Stimulated activated CD4-positive, alpha-beta T cell treated with anti-CD3 and anti-CD28 coated beads, Interleukin-1b, Interleukin-23, amount 100 ng/mL, for 24 hours (primary cell): Measurements from ENCODE around the gene HAPLN3.

Experiments used
- DNase-seq, 4 experiments: peaks; one replicate each; pipeline ENCODE4 v3.0.0-alpha.2; 2020; ENCODE audit warnings: low read depth in 4 of 4, low spot score in 1 of 4

HAPLN3 gene

DNA sequence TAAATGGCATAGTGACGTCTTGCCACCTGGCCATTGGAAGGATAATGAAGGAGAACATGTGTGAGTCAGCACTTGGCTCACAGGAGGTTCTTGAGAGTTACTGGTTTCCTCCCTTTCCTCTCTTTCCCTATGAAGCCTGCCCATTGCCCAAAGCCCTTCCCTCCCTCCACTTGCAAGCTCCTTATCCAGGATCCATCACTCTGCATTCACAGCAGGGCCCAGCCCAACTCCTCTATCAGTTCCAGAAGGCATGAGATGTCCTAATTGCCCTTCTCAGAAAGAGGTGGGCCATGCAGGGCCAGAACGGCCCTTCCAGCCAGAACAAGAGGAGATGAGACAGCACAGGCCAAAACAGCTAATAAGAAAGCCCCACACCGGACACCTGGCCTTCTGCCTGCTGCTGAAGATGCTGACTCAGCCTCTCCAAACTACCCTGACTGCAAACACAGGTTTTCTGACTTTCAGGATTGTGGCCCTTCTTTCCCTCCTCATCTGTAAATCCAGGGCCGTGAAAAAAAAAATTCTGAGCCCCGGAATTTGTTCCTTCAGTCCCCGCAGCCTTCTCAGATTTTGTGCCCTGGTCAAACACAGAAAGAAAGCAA is 29.7 kb downstream of the HAPLN3 start:
- DNase-seq, result no peak

DNA sequence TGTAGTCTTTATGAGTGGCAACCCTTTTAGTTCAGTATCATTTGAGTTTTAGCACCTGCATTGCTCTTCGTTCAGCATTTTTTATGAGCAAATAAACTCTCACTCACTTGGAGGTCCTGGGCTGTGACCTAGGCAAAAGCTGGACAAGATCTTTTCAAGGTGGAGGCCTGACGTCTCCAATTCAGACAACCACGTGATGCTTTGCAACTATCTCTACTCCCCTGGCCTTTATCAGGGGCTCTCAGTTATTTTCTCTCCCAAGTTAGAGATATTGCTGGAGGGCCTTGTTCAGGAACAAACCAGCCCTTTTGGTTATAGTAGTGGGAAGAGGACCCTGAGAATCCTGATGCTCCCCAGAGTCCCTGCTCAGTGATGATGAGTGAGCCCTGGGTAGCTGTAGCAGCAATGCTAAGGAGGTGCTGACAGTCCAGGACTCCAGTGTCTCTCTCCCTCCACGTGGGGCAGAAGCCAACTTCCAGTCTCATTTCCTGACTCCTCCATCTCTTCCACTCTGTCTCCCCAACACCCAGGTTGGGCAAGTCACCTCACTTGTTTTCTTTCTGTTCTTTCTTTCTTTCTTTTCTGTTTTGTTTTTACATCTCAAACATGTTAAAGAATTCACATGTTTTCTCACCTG is 30.4 kb downstream of the HAPLN3 start:
- no peak for DNase-seq

DNA sequence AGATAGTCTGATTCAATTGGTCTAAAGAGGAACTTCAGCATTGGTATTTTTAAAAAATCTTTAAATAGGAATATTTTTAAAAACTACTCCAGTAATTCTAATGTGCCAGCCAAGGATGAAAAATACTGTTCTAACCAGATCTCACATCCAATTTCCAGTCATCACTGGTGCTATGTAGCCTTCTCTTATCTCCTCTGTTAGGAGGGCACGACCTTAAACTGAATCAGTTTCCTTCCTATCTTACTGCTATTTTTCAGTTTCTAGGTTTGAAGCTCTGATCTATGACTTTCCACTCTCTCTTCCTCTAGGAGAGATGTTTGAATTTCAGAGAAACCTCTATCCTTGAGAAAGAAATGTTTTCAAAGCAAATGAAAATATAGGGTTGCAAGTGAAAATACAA is 31.9 kb downstream of the HAPLN3 start:
- no peak for DNase-seq

DNA sequence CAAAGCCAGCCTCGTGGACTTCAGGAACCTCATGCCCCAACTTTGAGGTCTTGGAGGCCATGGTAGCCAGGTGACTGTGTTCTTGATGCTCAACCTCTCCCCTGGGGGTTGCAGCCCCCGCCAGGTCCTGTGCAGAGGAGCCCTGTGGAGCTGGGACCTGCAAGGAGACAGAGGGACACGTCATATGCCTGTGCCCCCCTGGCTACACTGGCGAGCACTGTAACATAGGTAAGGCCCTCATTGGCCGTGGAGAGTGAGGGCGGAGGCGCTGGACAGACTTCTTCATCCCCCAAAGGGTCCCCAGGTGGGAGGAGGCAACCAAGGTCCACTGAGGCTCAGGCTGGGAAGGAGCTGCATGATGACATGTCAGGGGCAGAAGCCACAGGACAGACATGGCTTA is 35.1 kb downstream of the HAPLN3 start:
- DNase-seq, result no peak

DNA sequence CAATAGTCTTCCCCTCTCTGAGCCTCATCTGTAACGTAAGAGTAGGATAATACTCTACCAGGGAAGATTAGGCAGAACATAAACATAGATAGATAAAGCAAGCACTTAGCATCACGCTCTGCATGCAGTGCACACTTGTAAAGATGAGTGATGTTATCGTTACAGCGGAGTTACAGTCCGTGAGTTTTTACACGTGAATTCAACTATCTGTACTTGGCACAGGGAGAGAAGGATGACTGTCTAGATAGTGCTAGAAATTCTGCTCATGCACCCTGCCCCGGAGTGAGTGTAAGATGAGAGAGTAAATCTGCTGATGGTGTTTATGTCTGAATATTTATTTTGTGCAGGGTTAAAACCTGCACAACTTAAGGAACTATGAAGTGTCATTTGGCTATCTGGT is 35.8 kb downstream of the HAPLN3 start:
- DNase-seq, result no peak

DNA sequence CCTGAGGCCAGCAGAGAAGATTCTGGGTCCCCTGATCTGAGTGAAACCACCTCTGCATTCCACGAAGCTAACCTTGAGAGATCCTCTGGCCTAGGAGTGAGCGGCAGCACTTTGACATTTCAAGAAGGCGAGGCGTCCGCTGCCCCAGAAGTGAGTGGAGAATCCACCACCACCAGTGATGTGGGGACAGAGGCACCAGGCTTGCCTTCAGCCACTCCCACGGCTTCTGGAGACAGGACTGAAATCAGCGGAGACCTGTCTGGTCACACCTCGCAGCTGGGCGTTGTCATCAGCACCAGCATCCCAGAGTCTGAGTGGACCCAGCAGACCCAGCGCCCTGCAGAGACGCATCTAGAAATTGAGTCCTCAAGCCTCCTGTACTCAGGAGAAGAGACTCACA is 36.4 kb downstream of the HAPLN3 start:
- DNase-seq, result no peak

DNA sequence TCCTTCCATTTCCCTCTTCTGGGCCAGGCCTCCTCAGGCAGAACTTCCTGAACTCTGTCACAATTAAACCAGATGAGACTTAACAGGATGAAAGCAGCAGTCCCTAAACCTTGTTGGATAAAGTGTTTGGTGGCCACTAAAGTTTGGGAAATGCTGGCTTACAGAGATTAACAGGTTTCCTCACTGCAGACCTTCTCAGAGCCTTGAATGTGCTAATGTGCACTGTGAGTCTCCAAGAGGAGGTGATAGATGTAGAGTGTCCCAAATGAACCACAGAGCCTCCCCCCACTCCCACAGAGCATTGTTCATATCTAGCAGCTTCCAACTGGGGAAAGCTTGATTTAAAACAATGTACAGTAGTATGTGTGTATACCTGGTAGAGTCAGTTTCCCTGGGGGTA is 42.9 kb downstream of the HAPLN3 start:
- DNase-seq, result no peak

DNA sequence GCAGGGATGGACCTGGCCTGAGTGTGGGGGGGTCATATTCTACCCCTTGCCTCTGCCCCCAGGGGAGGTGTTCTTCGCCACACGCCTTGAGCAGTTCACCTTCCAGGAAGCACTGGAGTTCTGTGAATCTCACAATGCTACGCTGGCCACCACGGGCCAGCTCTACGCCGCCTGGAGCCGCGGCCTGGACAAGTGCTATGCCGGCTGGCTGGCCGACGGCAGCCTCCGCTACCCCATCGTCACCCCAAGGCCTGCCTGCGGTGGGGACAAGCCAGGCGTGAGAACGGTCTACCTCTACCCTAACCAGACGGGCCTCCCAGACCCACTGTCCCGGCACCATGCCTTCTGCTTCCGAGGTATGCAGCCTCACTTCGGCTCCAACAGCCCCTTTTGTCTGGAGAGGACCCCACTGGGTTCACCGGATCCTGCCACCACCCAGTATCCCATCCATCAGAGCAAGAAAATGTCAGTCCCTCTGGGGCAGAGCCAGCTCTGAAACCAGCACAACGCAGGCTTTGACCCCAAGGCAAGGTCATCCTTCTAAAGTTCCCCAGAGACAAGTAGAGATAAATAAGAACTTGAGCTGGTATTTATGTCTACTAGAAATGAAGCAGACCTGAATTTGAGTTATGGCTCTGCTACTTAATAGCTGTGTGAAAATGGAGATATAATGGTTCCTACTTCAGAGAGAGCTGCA is 45.8 kb downstream of the HAPLN3 start:
- DNase-seq, result no peak

DNA sequence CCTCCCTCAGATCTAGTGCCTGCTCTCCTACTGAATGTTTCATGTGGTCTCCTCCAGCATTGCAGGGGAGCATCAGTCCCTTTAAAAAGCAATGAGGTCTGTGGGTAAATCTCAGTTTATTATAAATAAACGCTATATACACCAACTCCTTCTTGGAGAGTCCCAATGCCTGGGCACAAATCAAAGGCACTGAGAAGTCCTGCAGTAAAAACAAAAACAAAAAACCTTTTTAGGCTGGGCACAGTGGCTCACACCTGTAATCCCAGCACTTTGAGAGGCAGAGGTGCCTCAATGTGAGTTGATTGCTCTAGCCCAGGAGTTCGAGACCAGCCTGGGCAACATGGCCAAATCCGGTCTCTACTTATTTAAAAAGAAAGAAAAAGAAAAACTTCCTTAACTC is 47.1 kb downstream of the HAPLN3 start:
- no peak for DNase-seq

DNA sequence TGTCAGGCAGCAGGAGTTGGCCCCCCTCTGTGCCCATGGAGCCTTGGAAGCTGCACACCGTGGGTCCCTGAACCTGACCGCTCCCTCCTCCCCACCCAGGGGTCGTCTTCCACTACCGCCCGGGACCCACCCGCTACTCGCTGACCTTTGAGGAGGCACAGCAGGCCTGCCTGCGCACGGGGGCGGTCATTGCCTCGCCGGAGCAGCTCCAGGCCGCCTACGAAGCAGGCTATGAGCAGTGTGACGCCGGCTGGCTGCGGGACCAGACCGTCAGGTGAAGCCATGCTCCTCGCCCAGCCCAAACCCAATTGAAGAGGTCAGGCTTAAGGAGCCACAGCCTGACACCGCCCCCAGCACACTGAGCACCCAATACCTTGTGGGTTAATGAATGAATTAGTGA is 48.2 kb downstream of the HAPLN3 start:
- no peak for DNase-seq

DNA sequence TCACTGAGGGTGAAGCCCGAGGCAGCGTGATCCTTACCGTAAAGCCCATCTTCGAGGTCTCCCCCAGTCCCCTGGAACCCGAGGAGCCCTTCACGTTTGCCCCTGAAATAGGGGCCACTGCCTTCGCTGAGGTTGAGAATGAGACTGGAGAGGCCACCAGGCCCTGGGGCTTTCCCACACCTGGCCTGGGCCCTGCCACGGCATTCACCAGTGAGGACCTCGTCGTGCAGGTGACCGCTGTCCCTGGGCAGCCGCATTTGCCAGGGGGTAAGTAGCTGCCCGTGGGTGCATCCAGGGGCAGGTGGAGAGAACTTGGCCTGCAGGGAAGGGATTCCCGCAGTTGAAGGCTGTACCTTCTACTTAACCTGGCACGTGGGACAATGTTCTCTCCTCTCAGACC is 49.7 kb downstream of the HAPLN3 start:
- no peak for DNase-seq

DNA sequence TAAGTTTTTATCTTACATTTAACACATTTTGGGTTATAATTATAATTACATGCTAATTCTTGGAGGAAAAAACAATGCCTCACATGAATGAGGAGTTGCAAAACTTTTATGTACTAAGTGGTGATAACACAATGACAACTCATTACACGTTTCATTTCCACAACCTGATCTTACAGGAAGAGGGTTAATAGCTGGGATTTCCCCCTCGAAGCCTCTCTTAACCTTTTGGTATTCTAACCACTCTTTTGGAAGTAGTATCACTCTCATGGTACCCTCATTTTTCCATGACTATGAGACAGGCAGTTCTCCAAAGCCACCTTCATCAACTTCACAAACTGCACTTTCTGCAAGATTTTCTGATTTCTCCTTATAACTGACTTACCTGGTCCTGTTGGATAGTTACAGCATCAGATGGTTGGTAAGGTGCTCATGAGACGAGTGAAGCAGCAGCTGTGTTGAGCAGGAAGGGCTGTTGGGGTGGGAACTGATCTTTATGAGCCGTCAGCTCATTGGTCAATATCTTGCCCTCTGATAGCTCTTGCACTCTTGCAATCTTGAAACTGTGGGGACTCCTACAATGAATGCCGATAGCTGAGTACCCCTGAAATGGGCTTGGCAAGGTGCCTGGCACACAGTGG is 50.5 kb downstream of the HAPLN3 start:
- no peak for DNase-seq

DNA sequence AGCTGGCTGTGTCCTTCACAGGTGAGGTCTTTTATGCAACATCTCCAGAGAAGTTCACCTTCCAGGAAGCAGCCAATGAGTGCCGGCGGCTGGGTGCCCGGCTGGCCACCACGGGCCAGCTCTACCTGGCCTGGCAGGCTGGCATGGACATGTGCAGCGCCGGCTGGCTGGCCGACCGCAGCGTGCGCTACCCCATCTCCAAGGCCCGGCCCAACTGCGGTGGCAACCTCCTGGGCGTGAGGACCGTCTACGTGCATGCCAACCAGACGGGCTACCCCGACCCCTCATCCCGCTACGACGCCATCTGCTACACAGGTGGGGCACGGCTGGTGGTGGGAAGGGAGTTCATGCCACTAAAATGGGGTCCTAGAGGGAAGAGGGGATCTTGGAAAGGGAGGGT is 52.0 kb downstream of the HAPLN3 start:
- no peak for DNase-seq

DNA sequence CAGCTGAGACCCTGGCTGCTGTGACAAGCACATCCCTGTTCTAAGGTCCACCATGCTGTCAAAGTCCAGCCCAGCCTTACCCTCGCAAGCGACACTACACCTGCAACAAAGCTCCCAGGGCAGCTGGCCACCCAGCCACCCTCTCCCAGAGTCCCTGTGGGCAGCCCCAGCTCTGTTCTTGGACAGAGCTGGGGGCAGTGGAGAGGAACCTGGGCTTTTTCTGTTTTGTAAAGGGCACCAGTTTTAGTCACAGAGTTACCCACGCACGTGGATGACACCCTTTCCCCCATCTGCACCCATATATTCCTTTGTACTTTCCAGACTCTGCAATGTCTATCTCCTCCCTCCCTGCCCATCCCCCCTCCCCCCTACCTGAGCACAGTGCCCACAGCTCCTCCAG is 53.2 kb downstream of the HAPLN3 start:
- no peak for DNase-seq

DNA sequence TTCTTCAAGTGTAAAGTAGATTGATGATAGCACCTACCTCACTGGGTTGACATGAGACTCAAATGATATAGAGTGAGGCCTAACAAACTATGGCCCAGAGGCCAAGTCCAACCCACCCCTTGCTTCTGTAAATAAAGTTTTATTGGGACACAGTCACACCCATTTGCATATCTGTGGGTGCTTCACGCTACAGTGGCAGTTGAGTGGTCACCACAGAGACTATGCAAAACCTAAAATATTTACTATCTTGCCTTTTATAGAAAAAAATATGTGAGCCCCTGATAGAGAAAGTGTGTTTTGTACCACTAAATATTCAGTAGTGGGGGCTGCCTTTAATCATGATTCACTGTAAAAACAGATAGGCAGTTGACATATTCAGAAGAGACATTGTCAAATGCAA is 54.1 kb downstream of the HAPLN3 start:
- no peak for DNase-seq

DNA sequence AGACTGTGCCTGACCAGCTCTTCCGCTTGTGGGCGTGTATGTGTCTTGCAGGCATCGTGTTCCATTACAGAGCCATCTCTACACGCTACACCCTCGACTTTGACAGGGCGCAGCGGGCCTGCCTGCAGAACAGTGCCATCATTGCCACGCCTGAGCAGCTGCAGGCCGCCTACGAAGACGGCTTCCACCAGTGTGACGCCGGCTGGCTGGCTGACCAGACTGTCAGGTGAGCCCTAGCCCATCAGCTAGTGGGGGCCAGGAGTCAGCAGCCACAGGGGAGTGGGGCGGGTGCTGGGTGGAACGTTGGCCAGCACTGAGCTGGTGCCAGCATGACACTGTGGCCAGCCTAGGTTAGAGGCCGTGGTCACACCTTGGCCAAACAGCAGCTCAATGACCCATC is 55.4 kb downstream of the HAPLN3 start:
- DNase-seq, result no peak

DNA sequence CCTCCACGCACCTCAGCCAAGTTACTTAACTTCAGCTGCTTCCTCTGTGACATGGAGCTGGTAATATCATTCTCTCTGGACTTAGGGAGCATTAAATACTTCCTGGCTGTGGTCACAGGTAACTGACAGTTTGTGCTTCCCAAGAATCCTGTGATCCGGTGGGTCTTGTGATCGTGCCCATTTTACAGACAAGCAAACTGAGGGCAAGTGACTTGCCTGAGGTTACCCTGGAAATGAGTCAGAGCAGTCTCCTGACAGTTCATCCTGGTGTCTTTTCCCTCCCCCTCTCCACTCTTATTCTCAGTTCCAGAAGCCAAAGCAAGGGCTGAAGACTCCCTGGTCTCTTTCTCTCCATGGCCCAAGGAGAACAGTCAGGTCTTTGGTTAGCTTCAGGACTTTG is 56.2 kb downstream of the HAPLN3 start:
- no peak for DNase-seq

DNA sequence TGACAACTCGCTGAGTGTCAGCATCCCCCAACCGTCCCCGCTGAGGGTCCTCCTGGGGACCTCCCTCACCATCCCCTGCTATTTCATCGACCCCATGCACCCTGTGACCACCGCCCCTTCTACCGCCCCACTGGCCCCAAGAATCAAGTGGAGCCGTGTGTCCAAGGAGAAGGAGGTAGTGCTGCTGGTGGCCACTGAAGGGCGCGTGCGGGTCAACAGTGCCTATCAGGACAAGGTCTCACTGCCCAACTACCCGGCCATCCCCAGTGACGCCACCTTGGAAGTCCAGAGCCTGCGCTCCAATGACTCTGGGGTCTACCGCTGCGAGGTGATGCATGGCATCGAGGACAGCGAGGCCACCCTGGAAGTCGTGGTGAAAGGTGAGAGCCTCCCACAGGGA is 56.7 kb downstream of the HAPLN3 start:
- no peak for DNase-seq

DNA sequence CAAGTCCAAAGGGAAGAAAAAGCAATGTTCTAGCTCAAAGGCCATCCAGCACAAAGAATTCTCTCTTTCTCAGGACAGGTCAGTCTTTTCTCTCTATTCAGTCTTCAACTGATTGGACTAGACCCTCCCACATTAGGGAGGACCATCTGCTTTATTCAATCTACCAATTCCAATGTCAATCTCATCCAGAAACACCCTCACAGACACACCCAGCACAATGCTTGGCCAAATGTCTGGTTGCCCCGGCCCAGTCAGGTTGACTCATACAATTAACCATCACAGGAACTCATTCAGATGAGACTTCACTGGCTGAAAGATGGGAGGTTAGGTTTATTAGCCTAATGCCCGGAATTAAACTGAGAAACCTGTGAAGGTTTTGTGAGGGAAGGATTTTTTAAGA is 59.7 kb downstream of the HAPLN3 start:
- no peak for DNase-seq

DNA sequence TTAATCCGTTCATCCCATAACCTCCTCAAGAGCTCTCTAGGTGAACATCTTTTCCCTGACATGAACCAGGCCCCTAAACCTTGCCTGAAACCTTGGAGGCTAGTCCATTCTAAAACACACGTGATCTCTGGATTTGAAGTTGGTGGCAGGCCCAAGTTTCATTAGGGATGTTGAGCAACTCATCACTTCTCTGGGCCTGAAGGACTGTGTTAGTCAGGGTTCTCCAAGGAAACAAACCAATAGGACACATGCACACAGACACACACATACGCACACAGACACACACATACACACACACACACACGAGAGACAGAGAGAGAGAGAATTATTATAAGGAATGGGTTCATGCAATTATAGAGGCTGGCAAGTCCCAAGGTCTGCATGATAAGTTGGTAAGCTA is 60.2 kb downstream of the HAPLN3 start:
- no peak for DNase-seq

DNA sequence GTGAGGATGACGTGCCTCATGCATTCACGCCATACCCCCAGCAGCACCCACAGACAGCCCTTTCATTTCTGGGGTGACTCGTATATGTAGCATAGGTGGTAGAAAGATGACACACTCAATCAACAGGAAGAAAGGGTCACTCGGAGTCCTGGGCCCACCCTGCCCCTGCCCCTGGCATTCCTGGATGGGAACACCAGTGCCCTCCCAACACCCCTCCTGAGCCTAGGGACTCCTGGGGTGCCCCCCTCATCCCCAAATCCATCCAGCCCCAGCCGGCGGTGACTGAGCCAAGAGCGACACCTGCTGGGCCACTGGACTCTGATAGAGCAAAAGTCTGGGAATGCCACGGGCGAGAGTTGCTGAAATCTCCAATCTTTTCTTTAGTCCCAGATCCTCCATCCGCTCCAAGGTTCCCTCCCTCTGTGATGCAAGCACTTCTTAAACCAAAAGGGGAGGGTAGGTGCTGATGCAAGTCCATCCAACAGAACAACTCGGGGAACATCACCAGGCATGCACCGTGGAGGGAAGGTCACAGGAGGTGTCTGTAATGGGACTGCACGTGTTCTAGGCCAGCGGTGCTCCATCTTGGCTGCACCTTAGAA is 61.0 kb downstream of the HAPLN3 start:
- no peak for DNase-seq

DNA sequence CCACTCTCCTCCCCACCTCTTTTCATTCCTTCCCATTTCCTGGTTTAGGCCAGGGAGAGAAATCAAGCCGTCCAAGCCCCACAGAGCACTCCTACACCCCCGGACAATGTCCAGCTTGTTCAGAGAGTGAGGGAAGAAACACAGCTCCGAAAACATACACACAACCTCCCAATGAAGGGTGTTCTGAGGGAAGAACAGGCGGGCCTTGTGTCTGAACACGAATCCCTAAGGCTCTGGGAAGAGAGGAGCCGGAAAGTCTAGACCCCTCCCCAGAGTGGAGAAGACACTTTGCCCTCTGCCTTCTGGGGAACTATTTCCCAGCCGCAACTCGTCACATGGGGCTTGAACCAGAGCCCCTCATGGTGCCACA is 61.6 kb downstream of the HAPLN3 start:
- no peak for DNase-seq
